ENCODE data around the gene POLR3H.

POLR3H gene

GRCh38 chr22:41491374-41492100, 52.7 kb downstream of the POLR3H start:
- no peak for DNase-seq (ENCODE audit: low read depth in 1 of 2, low spot score in 1 of 2)
- in situ Hi-C loops (cut with HindIII; ENCODE audit: low pct_unique_long_range_greater_than_20kb, low sequenced_read_pairs): no loop called here
- no peak for TF ChIP-seq JUND (IDR thresholded peaks at IDR 0.05; ENCODE audit: low read depth)

GRCh38 chr22:41488596-41489385, 55.5 kb downstream of the POLR3H start:
- in situ Hi-C loops (cut with HindIII; ENCODE audit: low pct_unique_long_range_greater_than_20kb, low sequenced_read_pairs): no loop called here
- DNase-seq (ENCODE audit: low read depth in 1 of 2, low spot score in 1 of 2): no peak
- no peak for TF ChIP-seq JUND (IDR thresholded peaks at IDR 0.05; ENCODE audit: low read depth)

GRCh38 chr22:41488076-41488475, 56.2 kb downstream of the POLR3H start:
- no peak for TF ChIP-seq JUND (IDR thresholded peaks at IDR 0.05; ENCODE audit: low read depth)
- no peak for DNase-seq (ENCODE audit: low read depth in 1 of 2, low spot score in 1 of 2)
- in situ Hi-C loops (cut with HindIII; ENCODE audit: low pct_unique_long_range_greater_than_20kb, low sequenced_read_pairs): no loop called here

GRCh38 chr22:41487037-41487935, 57.0 kb downstream of the POLR3H start:
- no peak for DNase-seq (ENCODE audit: low read depth in 1 of 2, low spot score in 1 of 2)
- TF ChIP-seq JUND (IDR thresholded peaks at IDR 0.05; ENCODE audit: low read depth): no peak
- in situ Hi-C loops (cut with HindIII; ENCODE audit: low pct_unique_long_range_greater_than_20kb, low sequenced_read_pairs): no loop called here

- no peak for TF ChIP-seq JUND (IDR thresholded peaks at IDR 0.05; ENCODE audit: low read depth)
- in situ Hi-C loops (cut with HindIII; ENCODE audit: low pct_unique_long_range_greater_than_20kb, low sequenced_read_pairs): no loop called here
- DNase-seq (ENCODE audit: low read depth in 1 of 2, low spot score in 1 of 2): no peak
Measured at GRCh38 chr22:41485033-41485432, 59.2 kb downstream of the POLR3H start.

GRCh38 chr22:41482319-41482935, 61.8 kb downstream of the POLR3H start:
- no peak for DNase-seq (ENCODE audit: low read depth in 1 of 2, low spot score in 1 of 2)
- in situ Hi-C loops (cut with HindIII; ENCODE audit: low pct_unique_long_range_greater_than_20kb, low sequenced_read_pairs): no loop called here
- no peak for TF ChIP-seq JUND (IDR thresholded peaks at IDR 0.05; ENCODE audit: low read depth)

- no peak for DNase-seq (ENCODE audit: low read depth in 1 of 2, low spot score in 1 of 2)
- in situ Hi-C loops (cut with HindIII; ENCODE audit: low pct_unique_long_range_greater_than_20kb, low sequenced_read_pairs): no loop called here
- no peak for TF ChIP-seq JUND (IDR thresholded peaks at IDR 0.05; ENCODE audit: low read depth)
Measured at GRCh38 chr22:41481925-41482318, 62.3 kb downstream of the POLR3H start.

GRCh38 chr22:41481131-41481830, 63.0 kb downstream of the POLR3H start:
- in situ Hi-C loops (cut with HindIII; ENCODE audit: low pct_unique_long_range_greater_than_20kb, low sequenced_read_pairs): no loop called here
- TF ChIP-seq JUND (IDR thresholded peaks at IDR 0.05; ENCODE audit: low read depth): no peak
- peak in 1 of 2 experiments; percentile 33 for DNase-seq (ENCODE audit: low read depth in 1 of 2, low spot score in 1 of 2)

GRCh38 chr22:41480397-41480735, 63.9 kb downstream of the POLR3H start:
- in situ Hi-C loops (cut with HindIII; ENCODE audit: low pct_unique_long_range_greater_than_20kb, low sequenced_read_pairs): no loop called here
- no peak for TF ChIP-seq JUND (IDR thresholded peaks at IDR 0.05; ENCODE audit: low read depth)
- no peak for DNase-seq (ENCODE audit: low read depth in 1 of 2, low spot score in 1 of 2)

- in situ Hi-C loops (cut with HindIII; ENCODE audit: low pct_unique_long_range_greater_than_20kb, low sequenced_read_pairs): no loop called here
- no peak for DNase-seq (ENCODE audit: low read depth in 1 of 2, low spot score in 1 of 2)
- no peak for TF ChIP-seq JUND (IDR thresholded peaks at IDR 0.05; ENCODE audit: low read depth)
Measured at GRCh38 chr22:41479671-41480396, 64.4 kb downstream of the POLR3H start.

GRCh38 chr22:41478891-41479521, 65.3 kb downstream of the POLR3H start:
- TF ChIP-seq JUND (IDR thresholded peaks at IDR 0.05; ENCODE audit: low read depth): no peak
- in situ Hi-C loops (cut with HindIII; ENCODE audit: low pct_unique_long_range_greater_than_20kb, low sequenced_read_pairs): no loop called here

More at GRCh38 chr22:41478891-41479521, 65.3 kb downstream of the POLR3H start:
- no peak for DNase-seq (ENCODE audit: low read depth in 1 of 2, low spot score in 1 of 2)
